GM12801 (cell line): ENCODE measurements around the gene SMAD3.

Experiments used
- CTCF ChIP-seq: IDR thresholded peaks from one replicate; pipeline ENCODE4 v1.5.1; 2011; ENCODE audit warnings: control low read depth; ENCODE audit not compliant: insufficient read length; ENCODE audit errors: extremely low read depth

SMAD3 gene

GRCh38 chr15:67136802-67137201, 71.4 kb downstream of the SMAD3 start:
- TF ChIP-seq CTCF, result no peak

GRCh38 chr15:67137319-67137718, 71.9 kb downstream of the SMAD3 start:
- TF ChIP-seq CTCF, result no peak

- TF ChIP-seq CTCF, result no peak
Measured at GRCh38 chr15:67137951-67138848, 72.8 kb downstream of the SMAD3 start.

- no peak for TF ChIP-seq CTCF
Measured at GRCh38 chr15:67138891-67139855, 73.8 kb downstream of the SMAD3 start.

GRCh38 chr15:67140078-67140833, 74.9 kb downstream of the SMAD3 start:
- no peak for TF ChIP-seq CTCF

- TF ChIP-seq CTCF, result no peak
Measured at GRCh38 chr15:67142092-67142766, 76.8 kb downstream of the SMAD3 start.
